Astrocyte (in vitro differentiated cells and primary cell): ENCODE data around the gene CCDC43.

Experiments
- EZH2 ChIP-seq: IDR thresholded peaks from 2 replicates; pipeline ENCODE4 v1.6.1; 2012; ENCODE audit warnings: mild to moderate bottlenecking, low read length, inconsistent platforms; ENCODE audit not compliant: insufficient read depth
- TF ChIP-seq, protein P1 (sequence below): IDR thresholded peaks from 2 replicates; pipeline ENCODE4 v1.5.1; 2011; ENCODE audit warnings: low read depth, mild to moderate bottlenecking, inconsistent platforms, low read length, moderate library complexity; ENCODE audit not compliant: insufficient read depth

DNA sequence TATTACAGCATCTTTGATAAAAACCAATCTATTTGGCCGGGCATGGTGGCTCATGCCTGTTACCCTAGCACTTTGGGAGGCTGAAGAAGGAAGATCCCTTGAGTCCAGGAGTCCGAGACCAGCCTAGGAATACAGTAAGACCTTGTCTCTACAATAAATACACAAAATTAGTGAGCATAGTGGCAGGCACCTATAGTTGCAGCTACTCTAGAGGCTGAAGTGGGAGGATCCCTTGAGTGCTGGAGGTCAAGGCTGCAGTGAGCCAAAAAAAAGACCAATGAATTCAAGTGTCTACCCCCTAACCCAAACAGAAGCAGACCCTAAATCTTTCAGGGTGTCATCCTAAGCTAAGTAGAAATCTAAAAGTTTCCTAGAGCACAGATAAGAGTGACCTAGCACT is 40.6 kb downstream of the CCDC43 start:
- TF ChIP-seq, protein P1, sequence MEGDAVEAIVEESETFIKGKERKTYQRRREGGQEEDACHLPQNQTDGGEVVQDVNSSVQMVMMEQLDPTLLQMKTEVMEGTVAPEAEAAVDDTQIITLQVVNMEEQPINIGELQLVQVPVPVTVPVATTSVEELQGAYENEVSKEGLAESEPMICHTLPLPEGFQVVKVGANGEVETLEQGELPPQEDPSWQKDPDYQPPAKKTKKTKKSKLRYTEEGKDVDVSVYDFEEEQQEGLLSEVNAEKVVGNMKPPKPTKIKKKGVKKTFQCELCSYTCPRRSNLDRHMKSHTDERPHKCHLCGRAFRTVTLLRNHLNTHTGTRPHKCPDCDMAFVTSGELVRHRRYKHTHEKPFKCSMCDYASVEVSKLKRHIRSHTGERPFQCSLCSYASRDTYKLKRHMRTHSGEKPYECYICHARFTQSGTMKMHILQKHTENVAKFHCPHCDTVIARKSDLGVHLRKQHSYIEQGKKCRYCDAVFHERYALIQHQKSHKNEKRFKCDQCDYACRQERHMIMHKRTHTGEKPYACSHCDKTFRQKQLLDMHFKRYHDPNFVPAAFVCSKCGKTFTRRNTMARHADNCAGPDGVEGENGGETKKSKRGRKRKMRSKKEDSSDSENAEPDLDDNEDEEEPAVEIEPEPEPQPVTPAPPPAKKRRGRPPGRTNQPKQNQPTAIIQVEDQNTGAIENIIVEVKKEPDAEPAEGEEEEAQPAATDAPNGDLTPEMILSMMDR, result no peak
- no peak for TF ChIP-seq EZH2
